GM12878 (cell line): ENCODE data around the gene KRT79. TPM values are rescaled to one million over a fixed set of nuclear protein-coding genes. Genes with fewer than 3 reads are reported as not detected.

Source experiments
- ATAC-seq: fragments of 200-7000 bp; cut with Tn5 transposase; 3 replicates; pipeline ENCODE4 v1.9.1; 2020; ENCODE audit warnings: mild to moderate bottlenecking, moderate library complexity
- BruUV-seq: library from RNA; stranded (reverse); fragments of 400-500 nt; replicated peaks from 2 replicates; lab custom pipeline; 2021; lab: Mats Ljungman, UMichigan
- CTCF ChIA-PET: fragments of 300-600 bp; sonication (Branson Sonifier 250); formaldehyde crosslinking; extraction: SDS; loops from one replicate; lab custom pipeline; 2021; ENCODE audit warnings: inconsistent platforms; lab: Yijun Ruan, JAX
- POLR2A ChIA-PET: fragments of 350-600 bp; formaldehyde crosslinking; extraction: SDS; loops from one replicate; lab custom pipeline; 2021; ENCODE audit warnings: inconsistent platforms; lab: Charles Lee
- RAD21 ChIA-PET: fragments of 300-600 bp; sonication (Branson Sonifier 250); formaldehyde crosslinking; loops from one replicate; lab custom pipeline; 2023; ENCODE audit warnings: antibody characterized with exemption; ENCODE audit not compliant: unreplicated experiment; lab: Charles Lee
- SMC1A ChIA-PET: fragments of 300-600 bp; sonication (Branson Sonifier 250); formaldehyde crosslinking; loops from one replicate; lab custom pipeline; 2023; ENCODE audit not compliant: unreplicated experiment, uncharacterized antibody; lab: Charles Lee
- DNase-seq: peaks from one replicate; pipeline ENCODE4 v3.0.0-alpha.2; 2011; ENCODE audit warnings: low read depth, low spot score
- FAIRE-seq: peaks from 3 replicates; lab custom pipeline; 2011; peaks lifted over from hg19 to GRCh38; lab: Jason Lieb, UNC
- H2AFZ ChIP-seq: 2 replicates; pipeline ENCODE4 v1.6.0; 2011; ENCODE audit warnings: low read depth, low read length, control low read depth; ENCODE audit not compliant: control insufficient read depth
- H3K27ac ChIP-seq: 2 replicates; pipeline ENCODE4 v1.5.1; 2011; ENCODE audit warnings: control low read depth; ENCODE audit not compliant: control insufficient read depth, insufficient read depth
- H3K27me3 ChIP-seq, 2 experiments: replicated peaks in 1 of 2; 2 replicates each; pipeline versions ENCODE4 v1.6.0 to v1.6.1; 2011; ENCODE audit warnings: low read length in 1 of 2; ENCODE audit not compliant: control insufficient read depth in 2 of 2, insufficient read depth in 2 of 2
- H3K36me3 ChIP-seq, 2 experiments: 2 replicates each; pipeline ENCODE4 v1.5.1; 2011; ENCODE audit warnings: low read length in 1 of 2; ENCODE audit not compliant: control insufficient read depth in 2 of 2, insufficient read depth in 2 of 2
- H3K4me1 ChIP-seq: 2 replicates; pipeline ENCODE4 v1.6.1; 2011; ENCODE audit warnings: mild to moderate bottlenecking, low read length, moderate library complexity, mixed read lengths; ENCODE audit not compliant: control insufficient read depth, insufficient read depth
- H3K4me2 ChIP-seq: 2 replicates; pipeline ENCODE4 v1.6.0; 2011; ENCODE audit warnings: control low read depth; ENCODE audit not compliant: control insufficient read depth, insufficient read depth
- H3K4me3 ChIP-seq: fragments of 200-600 bp; sonication (generic); 2 replicates; pipeline ENCODE4 v1.5.1; 2016
- H3K79me2 ChIP-seq: 2 replicates; pipeline ENCODE4 v1.6.0; 2011; ENCODE audit warnings: low read length; ENCODE audit not compliant: control insufficient read depth, insufficient read depth
- H3K9ac ChIP-seq: 2 replicates; pipeline ENCODE4 v1.8.0; 2011; ENCODE audit warnings: low read length, control low read depth, mixed read lengths; ENCODE audit not compliant: control insufficient read depth, insufficient read depth
- H3K9me3 ChIP-seq: replicated peaks from 3 replicates; pipeline ENCODE4 v1.5.1; 2011; ENCODE audit warnings: mild to moderate bottlenecking, low read length; ENCODE audit not compliant: control insufficient read depth, insufficient read depth
- H4K20me1 ChIP-seq: 2 replicates; pipeline ENCODE4 v1.6.0; 2011; ENCODE audit not compliant: control insufficient read depth, insufficient read depth
- ASH2L ChIP-seq: fragments of 300-600, 200-600 bp; sonication (generic); IDR thresholded peaks from 2 replicates; pipeline ENCODE4 v1.6.1; 2017; ENCODE audit warnings: low read depth, mild to moderate bottlenecking, borderline replicate concordance
- BCLAF1 ChIP-seq: fragments of 450-650 bp; IDR thresholded peaks from 2 replicates; pipeline ENCODE4 v1.6.1; 2017; ENCODE audit warnings: antibody characterized with exemption, mild to moderate bottlenecking, moderate library complexity
- EGR1 ChIP-seq, 2 experiments: IDR thresholded peaks; 1 replicate in 1 of 2; 2 replicates in 1 of 2; pipeline ENCODE4 v1.6.1; 2011 to 2012; ENCODE audit warnings: low read depth in 2 of 2, low read length in 2 of 2, borderline replicate concordance in 1 of 2, mild to moderate bottlenecking in 1 of 2, moderate library complexity in 1 of 2
- FOXM1 ChIP-seq: IDR thresholded peaks from 2 replicates; pipeline ENCODE4 v1.6.1; 2012; ENCODE audit warnings: low read depth, mild to moderate bottlenecking, inconsistent platforms, low read length, moderate library complexity
- KLF5 ChIP-seq: fragments of 450-650 bp; IDR thresholded peaks from 2 replicates; pipeline ENCODE4 v1.6.1; 2014; ENCODE audit warnings: mild to moderate bottlenecking; ENCODE audit not compliant: partially characterized antibody
- RB1 ChIP-seq: fragments of 450-650 bp; formaldehyde crosslinking; IDR thresholded peaks from 2 replicates; pipeline ENCODE4 v1.6.1; 2017; ENCODE audit warnings: mild to moderate bottlenecking, borderline replicate concordance
- SREBF1 ChIP-seq: IDR thresholded peaks from 2 replicates; pipeline ENCODE4 v1.6.1; 2012; ENCODE audit warnings: mild to moderate bottlenecking, low read length
- TARDBP ChIP-seq: IDR thresholded peaks from 2 replicates; pipeline ENCODE4 v1.6.1; 2016; ENCODE audit warnings: borderline replicate concordance
- TCF12 ChIP-seq: IDR thresholded peaks from 2 replicates; pipeline ENCODE4 v1.6.1; 2011; ENCODE audit warnings: low read depth, mild to moderate bottlenecking, low read length
- USF2 ChIP-seq: IDR thresholded peaks from 2 replicates; pipeline ENCODE4 v1.6.1; 2011; ENCODE audit warnings: low read depth, low read length, improper control_type of control experiment, borderline replicate concordance
- WGBS: methylation state at CpG from one replicate; pipeline ENCODE4 v1.1.6; 2016; ENCODE audit warnings: low lambda C conversion rate; ENCODE audit not compliant: insufficient replicate concordance, insufficient coverage; ENCODE audit errors: missing lambda C conversion rate; 5-methylcytosine and 5-hydroxymethylcytosine counted together
- in situ Hi-C: fragments of 300-500 bp; cut with MboI; formaldehyde crosslinking; loops from 9 replicates; pipeline ENCODE4 v1.14.3; 2018; ENCODE audit warnings: mixed read lengths
- intact Hi-C: fragments of 100-400 bp; cut with micrococcal nuclease; formaldehyde crosslinking; loops from one replicate; pipeline ENCODE4 v1.14.2; 2022; ENCODE audit not compliant: unreplicated experiment
- polyA plus RNA-seq, 11 experiments: library from polyadenylated mRNA; depleted of rRNA in 4 of 11; unstranded in 6 of 11; stranded (reverse) in 5 of 11; fragments of >200 nt; fragmentation: Nextera tagmentation in 4 of 11; fragmentation: Illumina TruSeq in 1 of 11; extraction: Ambion mirVana in 4 of 11; extraction: Trizol in 1 of 11; gene quantifications; 1 replicate in 1 of 11; 2 replicates in 10 of 11; pipeline versions ENCODE4 v1.2.1 to v1.2.3, GENCODE V29; 2011 to 2016; ENCODE audit warnings: inconsistent platforms in 2 of 11, missing spikeins in 2 of 11, low read depth in 1 of 11
- total RNA-seq, 4 experiments: library from RNA; depleted of rRNA in 3 of 4; stranded (reverse); fragments of >200 nt in 3 of 4; fragmentation: Illumina TruSeq in 1 of 4; extraction: Trizol in 1 of 4; gene quantifications; 2 replicates each; pipeline versions ENCODE4 v1.2.1 to v1.2.3, GENCODE V29; 2013 to 2021

Gene KRT79
- total and polyA plus RNA-seq, 10 of the 15 experiments (the other 5 are each of a cell fraction or from before 2014, with no cell fraction given) = 0.03 to 0.09 (median 0.07) TPM; not detected in 7

- no peaks in the 10 kb centered on the region for H3K79me2 ChIP-seq
- H3K27ac ChIP-seq = no peak overlapping the region
- H3K4me2 ChIP-seq = no peak overlapping the region
- DNase-seq (no peak), ATAC-seq (no peak)
- intact Hi-C loops (no loop called here), in situ Hi-C loops (no loop called here)
- H3K4me1 ChIP-seq = no peaks in the 10 kb centered on the region
- H3K9me3 ChIP-seq = no peaks in the 10 kb centered on the region
- SMC1A ChIA-PET = no interaction called here
- 2% methylated on average over 6 of the region's 6 CpGs for WGBS
- no peaks in the 10 kb centered on the region for H3K36me3 ChIP-seq
- no peak overlapping the region for H3K4me3 ChIP-seq
- no peaks in the 10 kb centered on the region; the same call in 1 of the 2 replicates for H4K20me1 ChIP-seq
- RAD21 ChIA-PET = no interaction called here
- H2AFZ ChIP-seq = no peak overlapping the region
- no TSS peak for BruUV-seq
- CTCF ChIA-PET = no interaction called here
- no peak for TF ChIP-seq USF2
- no peak for TF ChIP-seq FOXM1
- no peak for TF ChIP-seq ASH2L
- TF ChIP-seq EGR1 (IDR thresholded peaks at IDR 0.05; ENCODE audit: borderline replicate concordance in 1 of 2, low read depth in 2 of 2, low read length in 2 of 2) = no peak
- TF ChIP-seq TARDBP = no peak
- no peak for TF ChIP-seq RB1
- no peak for TF ChIP-seq BCLAF1
- no peak for TF ChIP-seq SREBF1
- TF ChIP-seq KLF5 = no peak
- TF ChIP-seq TCF12 = no peak
- TF ChIP-seq, all 136 proteins: peak for 0
- Histone ChIP-seq H3K27me3 (peaks cover 0 to 6% of the 10 kb centered on the region in 2 experiments; a peak in 1 of 4 replicates), H3K9ac (no peak overlapping the region)
- no peak for FAIRE-seq
- POLR2A ChIA-PET = no interaction called here
Measured at GRCh38 chr12:52820521-52820920, 13.6 kb downstream of the KRT79 start.
